IMR-90 (cell line): ENCODE data around the gene CELF5. TPM values are rescaled to one million over a fixed set of nuclear protein-coding genes. Genes with fewer than 3 reads are reported as not detected.

ENCODE experiments used
- ATAC-seq: fragments of 200-7000 bp; cut with Tn5 transposase; 2 replicates; pipeline ENCODE4 v1.9.1; 2020; ENCODE audit warnings: low read depth, mild to moderate bottlenecking, moderate library complexity
- BruUV-seq: library from RNA; stranded (reverse); fragments of 400-500 nt; replicated peaks from 2 replicates; lab custom pipeline; 2021; lab: Mats Ljungman, UMichigan
- CTCF ChIA-PET: fragments of 300-600 bp; formaldehyde crosslinking; extraction: SDS; loops from one replicate; lab custom pipeline; 2021; ENCODE audit warnings: antibody characterized with exemption; lab: Yijun Ruan, JAX
- POLR2A ChIA-PET: fragments of 300-600 bp; sonication (Branson Sonifier 250); formaldehyde crosslinking; loops from one replicate; lab custom pipeline; 2022; ENCODE audit warnings: antibody characterized with exemption; ENCODE audit not compliant: unreplicated experiment; lab: Charles Lee
- DNase-seq: peaks from one replicate; pipeline ENCODE4 v3.0.0; 2013
- H2AFZ ChIP-seq: replicated peaks from 2 replicates; pipeline ENCODE3; 2013; ENCODE audit warnings: low read length, mild to moderate bottlenecking; ENCODE audit not compliant: poor library complexity
- H2AK5ac ChIP-seq: 2 replicates; pipeline ENCODE4 v1.6.1; 2013; ENCODE audit warnings: low read depth, low read length, inconsistent platforms
- H2AK9ac ChIP-seq: replicated peaks from 2 replicates; pipeline ENCODE3; 2013; ENCODE audit warnings: mild to moderate bottlenecking, low read depth, low read length, moderate library complexity; ENCODE audit not compliant: poor library complexity
- H2BK120ac ChIP-seq: 2 replicates; pipeline ENCODE4 v1.6.1; 2013; ENCODE audit warnings: low read depth, low read length, inconsistent platforms
- H2BK15ac ChIP-seq: 3 replicates; pipeline ENCODE4 v1.6.1; 2013; ENCODE audit warnings: low read depth, low read length, inconsistent platforms
- H2BK20ac ChIP-seq: 2 replicates; pipeline ENCODE4 v1.6.1; 2013; ENCODE audit warnings: low read depth, mild to moderate bottlenecking, inconsistent platforms, low read length, moderate library complexity
- H2BK5ac ChIP-seq: 2 replicates; pipeline ENCODE4 v1.6.1; 2013; ENCODE audit warnings: mild to moderate bottlenecking, low read depth, low read length, inconsistent platforms; ENCODE audit not compliant: poor library complexity, severe bottlenecking
- H3K14ac ChIP-seq: replicated peaks from 2 replicates; pipeline ENCODE4 v1.6.1; 2013; ENCODE audit warnings: low read depth, low read length, inconsistent platforms
- H3K18ac ChIP-seq: 2 replicates; pipeline ENCODE4 v1.6.1; 2013; ENCODE audit warnings: low read depth, low read length, control low read depth
- H3K23ac ChIP-seq: 2 replicates; pipeline ENCODE4 v1.6.1; 2013; ENCODE audit warnings: low read depth, low read length, inconsistent platforms
- H3K27ac ChIP-seq: 2 replicates; pipeline ENCODE4 v1.5.1; 2013; ENCODE audit warnings: mild to moderate bottlenecking, control low read depth, low read length; ENCODE audit not compliant: insufficient read depth
- H3K27me3 ChIP-seq: 2 replicates; pipeline ENCODE4 v1.6.1; 2013; ENCODE audit warnings: low read length; ENCODE audit not compliant: control insufficient read depth, insufficient read depth
- H3K36me3 ChIP-seq: 2 replicates; pipeline ENCODE4 v1.6.1; 2013; ENCODE audit warnings: low read length, mixed read lengths; ENCODE audit not compliant: control insufficient read depth, insufficient read depth
- H3K4ac ChIP-seq: 2 replicates; pipeline ENCODE4 v1.6.1; 2013; ENCODE audit warnings: low read depth, low read length, inconsistent platforms
- H3K4me1 ChIP-seq: 2 replicates; pipeline ENCODE4 v1.6.1; 2013; ENCODE audit warnings: low read length, mixed read lengths; ENCODE audit not compliant: control insufficient read depth, insufficient read depth
- H3K4me2 ChIP-seq: 2 replicates; pipeline ENCODE4 v1.6.1; 2013; ENCODE audit warnings: low read depth, mild to moderate bottlenecking, control low read depth, low read length, moderate library complexity
- H3K4me3 ChIP-seq: 2 replicates; pipeline ENCODE4 v1.5.1; 2013; ENCODE audit warnings: low read depth, mild to moderate bottlenecking, control low read depth, low read length, moderate library complexity; ENCODE audit not compliant: insufficient read depth
- H3K56ac ChIP-seq: 2 replicates; pipeline ENCODE4 v1.6.1; 2013; ENCODE audit warnings: low read length, inconsistent platforms; ENCODE audit not compliant: insufficient read depth; ENCODE audit errors: extremely low read depth
- H3K79me1 ChIP-seq, 2 experiments: 2 replicates each; pipeline ENCODE4 v1.6.1; 2013; ENCODE audit warnings: low read length in 2 of 2, inconsistent platforms in 1 of 2, low read depth in 1 of 2
- H3K9ac ChIP-seq: 2 replicates; pipeline ENCODE4 v1.6.1; 2013; ENCODE audit warnings: low read depth, low read length, control low read depth
- H3K9me1 ChIP-seq: 2 replicates; pipeline ENCODE4 v1.6.1; 2013; ENCODE audit warnings: low read length, inconsistent platforms; ENCODE audit not compliant: insufficient read depth
- H3K9me3 ChIP-seq: 2 replicates; pipeline ENCODE4 v1.6.1; 2013; ENCODE audit warnings: low read length; ENCODE audit not compliant: control insufficient read depth, insufficient read depth
- H4K20me1 ChIP-seq: 2 replicates; pipeline ENCODE4 v1.6.1; 2013; ENCODE audit warnings: low read length, inconsistent platforms; ENCODE audit not compliant: insufficient read depth
- H4K5ac ChIP-seq: 2 replicates; pipeline ENCODE4 v1.6.1; 2013; ENCODE audit warnings: mild to moderate bottlenecking, low read depth, low read length, control low read depth
- H4K8ac ChIP-seq, 2 experiments: 2 replicates each; pipeline ENCODE4 v1.6.1; 2013; ENCODE audit warnings: low read depth in 2 of 2, low read length in 2 of 2, control low read depth in 1 of 2, inconsistent platforms in 1 of 2
- H4K91ac ChIP-seq: 2 replicates; pipeline ENCODE4 v1.6.1; 2013; ENCODE audit warnings: low read depth, low read length, inconsistent platforms; ENCODE audit not compliant: insufficient read depth
- BHLHE40 ChIP-seq: fragments of 150-350 bp; IDR thresholded peaks from 2 replicates; pipeline ENCODE4 v1.6.1; 2016; ENCODE audit warnings: mild to moderate bottlenecking, low read depth, low read length
- CEBPB ChIP-seq: IDR thresholded peaks from 2 replicates; pipeline ENCODE4 v1.6.1; 2012; ENCODE audit warnings: low read depth, low read length, improper control_type of control experiment
- CHD1 ChIP-seq: IDR thresholded peaks from 2 replicates; pipeline ENCODE4 v1.6.1; 2012; ENCODE audit warnings: low read depth, low read length, improper control_type of control experiment
- FOS ChIP-seq: fragments of 150-350 bp; IDR thresholded peaks from 2 replicates; pipeline ENCODE4 v1.6.1; 2016; ENCODE audit warnings: low read depth, low read length
- MAFK ChIP-seq: IDR thresholded peaks from 2 replicates; pipeline ENCODE4 v1.6.1; 2012; ENCODE audit warnings: low read depth, low read length, improper control_type of control experiment
- MAZ ChIP-seq: IDR thresholded peaks from 2 replicates; pipeline ENCODE4 v1.6.1; 2012; ENCODE audit warnings: low read depth, mild to moderate bottlenecking, low read length, improper control_type of control experiment, moderate library complexity, borderline replicate concordance
- MXI1 ChIP-seq: IDR thresholded peaks from 2 replicates; pipeline ENCODE4 v1.6.1; 2012; ENCODE audit warnings: low read depth, mild to moderate bottlenecking, low read length, moderate library complexity, borderline replicate concordance
- NFE2L2 ChIP-seq: fragments of 150-350 bp; IDR thresholded peaks from 2 replicates; pipeline ENCODE4 v1.6.1; 2016; ENCODE audit warnings: low read depth, mild to moderate bottlenecking, low read length
- POLR2A ChIP-seq: IDR thresholded peaks from 2 replicates; pipeline ENCODE4 v1.6.1; 2012; ENCODE audit warnings: mild to moderate bottlenecking, low read depth, low read length
- RAD21 ChIP-seq: IDR thresholded peaks from 2 replicates; pipeline ENCODE4 v1.6.1; 2012; ENCODE audit warnings: low read length, improper control_type of control experiment
- RCOR1 ChIP-seq: IDR thresholded peaks from 2 replicates; pipeline ENCODE4 v1.6.1; 2012; ENCODE audit warnings: mild to moderate bottlenecking, low read length, improper control_type of control experiment; ENCODE audit not compliant: insufficient replicate concordance
- RFX5 ChIP-seq: IDR thresholded peaks from 2 replicates; pipeline ENCODE4 v1.8.0; 2012; ENCODE audit warnings: low read depth, mild to moderate bottlenecking, low read length, moderate library complexity
- SMC3 ChIP-seq: fragments of 150-350 bp; IDR thresholded peaks from 2 replicates; pipeline ENCODE4 v1.6.1; 2016; ENCODE audit warnings: low read depth, mild to moderate bottlenecking, antibody characterized with exemption, low read length, moderate library complexity
- WGBS, 2 experiments: methylation state at CpG; one replicate each; pipeline versions ENCODE4 v1.1.5 to v1.1.7; 2013; ENCODE audit warnings: missing lambda C conversion rate in 2 of 2; ENCODE audit not compliant: insufficient read length in 1 of 2; ENCODE audit errors: extremely low coverage in 2 of 2; 5-methylcytosine and 5-hydroxymethylcytosine counted together
- dilution Hi-C: fragments of 300-500 bp; cut with HindIII; formaldehyde crosslinking; loops from one replicate; pipeline ENCODE4 v1.14.3; 2018; ENCODE audit warnings: low sequenced_read_pairs; ENCODE audit not compliant: unreplicated experiment
- in situ Hi-C: fragments of 300-500 bp; cut with MboI; formaldehyde crosslinking; loops from 3 replicates; pipeline ENCODE4 v1.14.3; 2019; ENCODE audit warnings: low sequenced_read_pairs, inconsistent platforms, mixed read lengths
- intact Hi-C: fragments of 100-400 bp; cut with micrococcal nuclease; formaldehyde crosslinking; loops from 2 replicates; pipeline ENCODE4 v1.10.0; 2022
- polyA plus RNA-seq, 3 experiments: library from polyadenylated mRNA; depleted of rRNA; stranded (reverse); fragments of >200 nt; gene quantifications; 2 replicates each; pipeline ENCODE4 v1.2.3, GENCODE V29; 2012; ENCODE audit warnings: low replicate concordance in 1 of 3
- total RNA-seq: library from RNA; depleted of rRNA; stranded (reverse); fragments of >200 nt; gene quantifications from 2 replicates; pipeline ENCODE4 v1.2.3, GENCODE V29; 2012
- TF ChIP-seq, protein P1 (sequence below): fragments of 150-350 bp; IDR thresholded peaks from 2 replicates; pipeline ENCODE4 v1.6.1; 2017; ENCODE audit warnings: mild to moderate bottlenecking, antibody characterized with exemption, low read length, low read depth
- TF ChIP-seq, protein P2 (sequence below): conservative IDR thresholded peaks from 2 replicates; pipeline ENCODE4 v1.5.1; 2012; ENCODE audit warnings: mild to moderate bottlenecking, low read depth, low read length, improper control_type of control experiment
- TF ChIP-seq, protein P3 (sequence below): fragments of 150-350 bp; IDR thresholded peaks from 2 replicates; pipeline ENCODE4 v1.6.1; 2016; ENCODE audit warnings: low read depth, mild to moderate bottlenecking, low read length, moderate library complexity, borderline replicate concordance

CELF5 gene
- total and polyA plus RNA-seq, 2 of the 4 experiments (the other 2 are of a cell fraction): 0.02 TPM; not detected in 1

DNA sequence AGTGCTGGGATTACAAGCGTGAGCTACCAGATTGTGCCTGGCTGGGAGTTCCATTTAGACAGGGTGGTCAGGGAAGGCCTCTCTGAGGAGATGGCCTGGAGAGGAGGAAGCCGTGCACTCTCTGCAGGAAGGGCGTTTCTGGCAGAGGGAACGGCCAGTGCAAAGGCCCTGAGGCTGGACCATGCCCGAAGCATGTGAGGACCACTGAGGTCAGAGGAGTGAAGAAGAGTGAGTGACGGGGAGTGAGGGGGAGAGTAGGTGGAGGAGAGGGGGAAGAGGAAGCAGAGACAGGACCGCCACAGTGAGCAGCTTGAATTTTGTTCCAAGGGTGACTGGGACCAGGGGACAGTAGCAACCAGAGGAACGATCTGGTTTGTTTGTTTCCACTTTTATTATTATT, 32.6 kb downstream of the CELF5 start:
- DNase-seq (no peak), ATAC-seq (no peak)
- Histone ChIP-seq H4K91ac (no peak overlapping the region), H3K18ac (no peak overlapping the region), H2AK5ac (no peak overlapping the region), H2BK5ac (no peak overlapping the region), H3K36me3 (no peaks in the 10 kb centered on the region), H3K4me2 (no peak overlapping the region), H3K4me3 (no peak overlapping the region), H2BK15ac (no peak overlapping the region), H3K4ac (no peak overlapping the region), H3K56ac (no peak overlapping the region), H3K9me3 (peaks cover 10% of the 10 kb centered on the region), H3K4me1 (no peaks in the 10 kb centered on the region), H4K20me1 (no peaks in the 10 kb centered on the region), H3K27me3 (peaks cover 12% of the 10 kb centered on the region), H4K8ac (no peak overlapping the region), H4K5ac (no peak overlapping the region), H2AFZ (no peak overlapping the region), H3K27ac (no peak overlapping the region), H2AK9ac (no peak overlapping the region), H3K23ac (no peak overlapping the region), H3K9ac (no peak overlapping the region), H3K14ac (no peak overlapping the region), H3K79me1 (no peaks in the 10 kb centered on the region), H2BK120ac (no peak overlapping the region), H2BK20ac (no peak overlapping the region), H3K9me1 (no peaks in the 10 kb centered on the region)
- TF ChIP-seq RCOR1 (no peak), BHLHE40 (no peak), CHD1 (no peak), POLR2A (no peak), SMC3 (no peak), MAZ (no peak), MAFK (no peak), RAD21 (no peak), CEBPB (no peak), MXI1 (no peak), FOS (no peak), NFE2L2 (no peak), RFX5 (no peak)
- TF ChIP-seq, protein P1, sequence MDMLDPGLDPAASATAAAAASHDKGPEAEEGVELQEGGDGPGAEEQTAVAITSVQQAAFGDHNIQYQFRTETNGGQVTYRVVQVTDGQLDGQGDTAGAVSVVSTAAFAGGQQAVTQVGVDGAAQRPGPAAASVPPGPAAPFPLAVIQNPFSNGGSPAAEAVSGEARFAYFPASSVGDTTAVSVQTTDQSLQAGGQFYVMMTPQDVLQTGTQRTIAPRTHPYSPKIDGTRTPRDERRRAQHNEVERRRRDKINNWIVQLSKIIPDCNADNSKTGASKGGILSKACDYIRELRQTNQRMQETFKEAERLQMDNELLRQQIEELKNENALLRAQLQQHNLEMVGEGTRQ: no peak
- TF ChIP-seq, protein P2, sequence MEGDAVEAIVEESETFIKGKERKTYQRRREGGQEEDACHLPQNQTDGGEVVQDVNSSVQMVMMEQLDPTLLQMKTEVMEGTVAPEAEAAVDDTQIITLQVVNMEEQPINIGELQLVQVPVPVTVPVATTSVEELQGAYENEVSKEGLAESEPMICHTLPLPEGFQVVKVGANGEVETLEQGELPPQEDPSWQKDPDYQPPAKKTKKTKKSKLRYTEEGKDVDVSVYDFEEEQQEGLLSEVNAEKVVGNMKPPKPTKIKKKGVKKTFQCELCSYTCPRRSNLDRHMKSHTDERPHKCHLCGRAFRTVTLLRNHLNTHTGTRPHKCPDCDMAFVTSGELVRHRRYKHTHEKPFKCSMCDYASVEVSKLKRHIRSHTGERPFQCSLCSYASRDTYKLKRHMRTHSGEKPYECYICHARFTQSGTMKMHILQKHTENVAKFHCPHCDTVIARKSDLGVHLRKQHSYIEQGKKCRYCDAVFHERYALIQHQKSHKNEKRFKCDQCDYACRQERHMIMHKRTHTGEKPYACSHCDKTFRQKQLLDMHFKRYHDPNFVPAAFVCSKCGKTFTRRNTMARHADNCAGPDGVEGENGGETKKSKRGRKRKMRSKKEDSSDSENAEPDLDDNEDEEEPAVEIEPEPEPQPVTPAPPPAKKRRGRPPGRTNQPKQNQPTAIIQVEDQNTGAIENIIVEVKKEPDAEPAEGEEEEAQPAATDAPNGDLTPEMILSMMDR: no peak
- TF ChIP-seq, protein P3, sequence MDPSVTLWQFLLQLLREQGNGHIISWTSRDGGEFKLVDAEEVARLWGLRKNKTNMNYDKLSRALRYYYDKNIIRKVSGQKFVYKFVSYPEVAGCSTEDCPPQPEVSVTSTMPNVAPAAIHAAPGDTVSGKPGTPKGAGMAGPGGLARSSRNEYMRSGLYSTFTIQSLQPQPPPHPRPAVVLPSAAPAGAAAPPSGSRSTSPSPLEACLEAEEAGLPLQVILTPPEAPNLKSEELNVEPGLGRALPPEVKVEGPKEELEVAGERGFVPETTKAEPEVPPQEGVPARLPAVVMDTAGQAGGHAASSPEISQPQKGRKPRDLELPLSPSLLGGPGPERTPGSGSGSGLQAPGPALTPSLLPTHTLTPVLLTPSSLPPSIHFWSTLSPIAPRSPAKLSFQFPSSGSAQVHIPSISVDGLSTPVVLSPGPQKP: no peak
- WGBS, 2 experiments: 46% methylated on average over 3 of the region's 8 CpGs; no CpG with 5 or more reads in 1 of the 2 experiments
- ChIA-PET CTCF (no interaction called here), POLR2A (no interaction called here)
- no TSS peak for BruUV-seq
- in situ Hi-C loops (no loop called here), intact Hi-C loops (no loop called here), dilution Hi-C loops (no loop called here)
